Gastroesophageal sphincter (tissue), 4 donors: ENCODE results near the gene TNFRSF8. TPM values are rescaled to one million over a fixed set of nuclear protein-coding genes. Genes with fewer than 3 reads are reported as not detected.

Experiments used
- ATAC-seq: fragments of 150-250 bp; one replicate; pipeline ENCODE4 v1.9.1; 2016; ENCODE audit warnings: mild to moderate bottlenecking, moderate library complexity
- H3K27ac ChIP-seq, 4 donors: fragments of 200-600 bp; sonication (generic) in 3 of 4; 1 replicate in 3 of 4; 2 replicates in 1 of 4; pipeline ENCODE4 v1.5.1; 2016 to 2019
- H3K27me3 ChIP-seq: fragments of 200-600 bp; sonication (generic); one replicate; pipeline ENCODE4 v1.5.1; 2019
- H3K36me3 ChIP-seq, 2 donors: fragments of 200-600 bp; sonication (generic); one replicate each; pipeline ENCODE4 v1.5.1; 2019; ENCODE audit warnings: control low read depth in 1 of 2
- H3K4me1 ChIP-seq, 3 donors: fragments of 200-600 bp; sonication (generic); 1 replicate in 2 of 3; 2 replicates in 1 of 3; pipeline ENCODE4 v1.5.1; 2016 to 2019; ENCODE audit warnings: control low read depth in 2 of 3
- H3K4me3 ChIP-seq, 2 donors: fragments of 200-600 bp; sonication (generic); one replicate each; pipeline ENCODE4 v1.5.1; 2019; ENCODE audit warnings: mild to moderate bottlenecking in 1 of 2, moderate library complexity in 1 of 2
- H3K9me3 ChIP-seq, 3 donors: fragments of 200-600 bp; sonication (generic); one replicate each; pipeline ENCODE4 v1.5.1; 2017 to 2019; ENCODE audit warnings: control low read depth in 2 of 3
- EP300 ChIP-seq: sonication (generic); formaldehyde crosslinking; IDR thresholded peaks from one replicate; pipeline ENCODE4 v1.6.1; 2017; ENCODE audit warnings: antibody characterized with exemption, mild to moderate bottlenecking
- POLR2A ChIP-seq, 2 donors: fragments of 450-650 bp; IDR thresholded peaks; one replicate each; pipeline ENCODE4 v1.6.1; 2017; ENCODE audit warnings: antibody characterized with exemption in 2 of 2, mild to moderate bottlenecking in 2 of 2, moderate library complexity in 1 of 2
- POLR2AphosphoS5 ChIP-seq: sonication (generic); formaldehyde crosslinking; IDR thresholded peaks from one replicate; pipeline ENCODE4 v1.6.1; 2017; ENCODE audit warnings: antibody characterized with exemption
- WGBS, 2 donors: methylation state at CpG; one replicate each; pipeline ENCODE4 v1.1.5; 2018; ENCODE audit warnings: low coverage in 1 of 2; 5-methylcytosine and 5-hydroxymethylcytosine counted together
- total RNA-seq, 4 donors: library from RNA; depleted of rRNA; stranded (reverse); fragments of >200 nt; gene quantifications; one replicate each; pipeline ENCODE4 v1.1.0, GENCODE V29; 2016
- TF ChIP-seq, protein P1 (sequence below), 4 experiments: fragments of 200-600 bp in 2 of 4; fragments of 450-650 bp in 2 of 4; sonication (generic) in 1 of 4; IDR thresholded peaks; one replicate each; pipeline ENCODE4 v1.5.1; 2017 to 2019; ENCODE audit warnings: antibody characterized with exemption in 4 of 4, mild to moderate bottlenecking in 2 of 4, moderate library complexity in 2 of 4

TNFRSF8 gene
- total RNA-seq, 4 donors from 2014 or later = 0.47 to 4.2 (median 1.4) TPM

GRCh38 chr1:12059722-12060464 is 3.2 kb upstream of the TNFRSF8 start:
- 40 to 41% methylated on average over 2 to 4 of the region's 7 CpGs for WGBS, 2 donors
- H3K9me3 ChIP-seq = peaks cover 0 to 20% (median 0%) of the 10 kb centered on the region in 3 donors
- TF ChIP-seq EP300 (no peak), POLR2A (IDR thresholded peaks at IDR 0.05) (no peak), POLR2AphosphoS5 (no peak)
- TF ChIP-seq, protein P1, sequence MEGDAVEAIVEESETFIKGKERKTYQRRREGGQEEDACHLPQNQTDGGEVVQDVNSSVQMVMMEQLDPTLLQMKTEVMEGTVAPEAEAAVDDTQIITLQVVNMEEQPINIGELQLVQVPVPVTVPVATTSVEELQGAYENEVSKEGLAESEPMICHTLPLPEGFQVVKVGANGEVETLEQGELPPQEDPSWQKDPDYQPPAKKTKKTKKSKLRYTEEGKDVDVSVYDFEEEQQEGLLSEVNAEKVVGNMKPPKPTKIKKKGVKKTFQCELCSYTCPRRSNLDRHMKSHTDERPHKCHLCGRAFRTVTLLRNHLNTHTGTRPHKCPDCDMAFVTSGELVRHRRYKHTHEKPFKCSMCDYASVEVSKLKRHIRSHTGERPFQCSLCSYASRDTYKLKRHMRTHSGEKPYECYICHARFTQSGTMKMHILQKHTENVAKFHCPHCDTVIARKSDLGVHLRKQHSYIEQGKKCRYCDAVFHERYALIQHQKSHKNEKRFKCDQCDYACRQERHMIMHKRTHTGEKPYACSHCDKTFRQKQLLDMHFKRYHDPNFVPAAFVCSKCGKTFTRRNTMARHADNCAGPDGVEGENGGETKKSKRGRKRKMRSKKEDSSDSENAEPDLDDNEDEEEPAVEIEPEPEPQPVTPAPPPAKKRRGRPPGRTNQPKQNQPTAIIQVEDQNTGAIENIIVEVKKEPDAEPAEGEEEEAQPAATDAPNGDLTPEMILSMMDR (IDR thresholded peaks at IDR 0.05) = no peak
- H3K27me3 ChIP-seq = peaks cover 46% of the 10 kb centered on the region
- H3K4me1 ChIP-seq = peaks cover 0 to 11% (median 5%) of the 10 kb centered on the region in 3 donors
- no peak overlapping the region for H3K4me3 ChIP-seq
- H3K36me3 ChIP-seq = no peaks in the 10 kb centered on the region
- ATAC-seq = no peak
- H3K27ac ChIP-seq = no peak overlapping the region

DNA sequence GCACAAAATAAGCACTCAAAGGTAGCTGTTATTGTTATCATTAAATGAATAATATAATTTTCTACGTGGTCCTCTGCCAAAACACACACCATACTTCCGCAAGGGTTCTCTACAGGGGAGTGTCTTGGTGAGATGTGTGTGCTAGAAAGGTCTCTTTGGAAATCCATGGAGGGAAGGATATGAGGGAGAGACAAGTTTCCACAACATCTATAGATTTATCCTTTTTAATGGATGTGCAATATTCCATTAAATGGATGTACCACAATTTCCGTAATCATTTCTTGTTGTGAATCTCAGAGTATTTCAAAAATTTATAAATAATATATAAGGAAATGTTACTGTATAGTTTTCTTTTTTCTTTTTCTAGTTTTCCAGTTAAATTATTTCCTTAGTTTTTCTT is 2.6 kb upstream of the TNFRSF8 start:
- Histone ChIP-seq H3K36me3 (no peaks in the 10 kb centered on the region), H3K4me3 (no peak overlapping the region), H3K27ac (no peak overlapping the region), H3K4me1 (peaks cover 0 to 11% (median 5%) of the 10 kb centered on the region in 3 donors), H3K9me3 (peaks cover 0 to 20% (median 0%) of the 10 kb centered on the region in 3 donors), H3K27me3 (peaks cover 52% of the 10 kb centered on the region)
- TF ChIP-seq POLR2AphosphoS5 (no peak), POLR2A (IDR thresholded peaks at IDR 0.05) (no peak), EP300 (no peak)
- TF ChIP-seq, protein P1 (IDR thresholded peaks at IDR 0.05) = no peak
- WGBS, 2 donors = 91 to 100% methylated on average over 2 to 3 of the region's 3 CpGs
- ATAC-seq = no peak

DNA sequence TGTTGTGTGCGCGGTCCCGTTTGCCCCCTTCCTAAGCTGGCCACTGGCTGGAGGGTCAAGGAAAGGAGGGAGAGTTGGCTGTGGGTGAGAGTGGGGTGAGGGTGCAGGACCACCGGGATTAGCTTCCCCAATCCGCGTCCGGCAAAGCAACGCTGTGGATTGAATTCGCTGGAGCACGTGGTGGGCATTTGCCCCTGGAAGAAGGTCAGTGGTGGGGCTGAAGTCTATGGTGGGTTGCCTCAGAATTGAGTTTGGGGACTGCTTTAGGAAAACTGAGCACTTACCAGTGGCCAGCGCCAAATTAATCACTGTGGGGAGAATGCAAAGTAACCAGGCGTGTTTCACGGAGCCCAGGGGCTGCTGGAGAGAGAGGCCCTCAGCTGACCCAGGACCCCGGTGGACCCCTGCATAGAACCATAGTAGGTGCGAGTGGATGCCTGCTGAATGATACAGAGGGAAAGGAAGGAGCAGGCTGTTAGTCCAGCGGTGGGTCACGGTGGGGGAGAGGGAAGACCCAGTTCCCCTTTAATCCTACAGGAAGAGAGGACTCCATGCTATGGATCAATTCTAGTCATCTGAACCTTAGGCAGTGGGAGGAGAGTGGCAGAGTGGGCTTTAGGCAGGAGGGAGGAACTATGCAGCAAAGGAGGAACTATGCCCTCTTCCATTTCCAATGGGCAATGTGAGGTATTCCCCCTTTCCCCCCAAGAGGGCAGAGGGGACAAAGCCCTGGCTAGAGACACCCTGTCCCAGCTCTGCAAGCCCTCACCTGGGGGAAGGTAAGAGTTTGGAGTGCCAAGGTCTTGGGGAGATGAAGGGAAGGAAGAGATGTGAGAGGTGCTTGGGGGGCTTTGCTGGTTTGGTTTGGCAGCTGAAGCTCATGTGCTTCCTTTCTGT is 1.2 kb downstream of the TNFRSF8 start:
- no peak for ATAC-seq
- 10 to 25% methylated on average over 2 to 4 of the region's 17 CpGs for WGBS, 2 donors
- TF ChIP-seq EP300 = no peak
- no peak for TF ChIP-seq POLR2AphosphoS5
- no peak for TF ChIP-seq POLR2A (IDR thresholded peaks at IDR 0.05)
- TF ChIP-seq, protein P1 (IDR thresholded peaks at IDR 0.05) = no peak
- Histone ChIP-seq H3K4me1 (peaks cover 0 to 21% (median 5%) of the 10 kb centered on the region in 3 donors), H3K27ac (no peak overlapping the region), H3K27me3 (peaks cover 90% of the 10 kb centered on the region), H3K36me3 (no peaks in the 10 kb centered on the region), H3K9me3 (peaks cover 0 to 14% (median 0%) of the 10 kb centered on the region in 3 donors), H3K4me3 (no peak overlapping the region)

DNA sequence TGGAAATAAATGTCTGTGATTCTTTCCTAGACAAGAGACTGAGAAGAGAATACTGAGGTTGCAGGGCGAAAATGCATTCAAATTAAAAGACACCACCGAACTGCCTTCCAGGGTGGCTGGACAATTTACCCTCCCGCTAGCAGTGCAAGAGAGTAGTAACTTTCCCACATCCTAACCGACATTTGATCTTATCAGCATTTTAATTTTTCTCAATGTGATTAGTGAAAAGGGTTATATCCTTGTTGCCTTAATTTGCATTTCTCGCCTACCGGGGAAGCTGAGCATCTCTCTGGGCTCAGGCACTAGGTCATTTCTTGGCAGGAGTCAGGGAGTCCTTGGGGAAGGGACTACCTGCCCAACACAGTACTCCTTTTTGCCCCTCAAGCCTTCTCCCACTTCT is 2.8 kb downstream of the TNFRSF8 start:
- ATAC-seq = no peak
- Histone ChIP-seq H3K9me3 (peaks cover 0 to 6% (median 0%) of the 10 kb centered on the region in 3 donors), H3K27ac (no peak overlapping the region), H3K4me3 (no peak overlapping the region), H3K36me3 (no peaks in the 10 kb centered on the region), H3K27me3 (peaks cover 93% of the 10 kb centered on the region), H3K4me1 (peaks cover 0 to 21% (median 5%) of the 10 kb centered on the region in 3 donors)
- 48 to 62% methylated on average over 6 of the region's 6 CpGs for WGBS, 2 donors
- TF ChIP-seq, protein P1 (IDR thresholded peaks at IDR 0.05) = no peak
- TF ChIP-seq POLR2AphosphoS5 (no peak), EP300 (no peak), POLR2A (IDR thresholded peaks at IDR 0.05) (no peak)
